Measurements from ENCODE around the gene ABCB8.

- TF ChIP-seq CTCF (IDR thresholded peaks at IDR 0.05), result no peak
- no peak for TF ChIP-seq POLR2A (IDR thresholded peaks at IDR 0.05)
- TF ChIP-seq EP300 (IDR thresholded peaks at IDR 0.05), result no peak
Observed at GRCh38 chr7:151011097-151011409, 17.2 kb upstream of the ABCB8 start.

Data from tibial nerve (tissue), 4 donors.